K562 (cell line): Measurements from ENCODE around the gene MAP3K14. TPM values are rescaled to one million over a fixed set of nuclear protein-coding genes. Genes with fewer than 3 reads are reported as not detected.

ENCODE experiments used
- RUNX1 ChIP-seq: sonication (generic); IDR thresholded peaks from 2 replicates; pipeline ENCODE4 v1.6.1; 2016; ENCODE audit warnings: antibody characterized with exemption, low read depth
- ZBTB40 ChIP-seq, 2 experiments: fragments of 450-650 bp in 1 of 2; sonication (generic) in 1 of 2; formaldehyde crosslinking in 1 of 2; IDR thresholded peaks; 2 replicates each; pipeline versions ENCODE4 v1.7.1 to v1.9.0; 2016 to 2022; ENCODE audit warnings: inconsistent platforms in 1 of 2, mild to moderate bottlenecking in 1 of 2, missing genetic modification reagents in 1 of 2
- polyA plus RNA-seq, 8 experiments: library from polyadenylated mRNA; depleted of rRNA in 4 of 8; stranded (reverse) in 5 of 8; unstranded in 3 of 8; fragments of >200 nt; fragmentation: Nextera tagmentation in 2 of 8; fragmentation: Illumina TruSeq in 1 of 8; extraction: Ambion mirVana in 2 of 8; extraction: Trizol in 1 of 8; gene quantifications; 2 replicates each; pipeline versions ENCODE4 v1.2.1 to v1.2.3, GENCODE V29; 2011 to 2014; ENCODE audit warnings: inconsistent platforms in 1 of 8, missing spikeins in 1 of 8
- total RNA-seq, 7 experiments: library from RNA; depleted of rRNA in 6 of 7; stranded (reverse); fragments of >200 nt in 6 of 7; fragmentation: Illumina TruSeq in 2 of 7; extraction: Trizol in 2 of 7; gene quantifications; 2 replicates each; pipeline versions ENCODE4 v1.2.1 to v1.2.3, GENCODE V29; 2011 to 2021; ENCODE audit warnings: low replicate concordance in 1 of 7
- TF ChIP-seq, protein P1 (sequence below): fragments of 250-450 bp; sonication (Bioruptor Pico); IDR thresholded peaks from 2 replicates; pipeline ENCODE4 v1.4.0; 2020; ENCODE audit warnings: borderline replicate concordance
- TF ChIP-seq, protein P2 (sequence below), 3 experiments: fragments of 200-800 bp in 1 of 3; fragments of 250-450 bp in 1 of 3; fragments of 450-650 bp in 1 of 3; sonication (Bioruptor Pico) in 1 of 3; sonication (Bioruptor generic) in 1 of 3; formaldehyde crosslinking in 1 of 3; IDR thresholded peaks; 2 replicates each; pipeline versions ENCODE4 v1.6.1 to v1.8.0; 2016 to 2022; ENCODE audit warnings: mild to moderate bottlenecking in 2 of 3, missing genetic modification characterization in 2 of 3, missing compliant biosample characterization in 1 of 3, moderate library complexity in 1 of 3

Gene MAP3K14
- total and polyA plus RNA-seq, 9 of the 15 experiments (the other 6 are each of a cell fraction or from before 2014, with no cell fraction given) = 0.45 to 8.7 (median 3.2) TPM

DNA sequence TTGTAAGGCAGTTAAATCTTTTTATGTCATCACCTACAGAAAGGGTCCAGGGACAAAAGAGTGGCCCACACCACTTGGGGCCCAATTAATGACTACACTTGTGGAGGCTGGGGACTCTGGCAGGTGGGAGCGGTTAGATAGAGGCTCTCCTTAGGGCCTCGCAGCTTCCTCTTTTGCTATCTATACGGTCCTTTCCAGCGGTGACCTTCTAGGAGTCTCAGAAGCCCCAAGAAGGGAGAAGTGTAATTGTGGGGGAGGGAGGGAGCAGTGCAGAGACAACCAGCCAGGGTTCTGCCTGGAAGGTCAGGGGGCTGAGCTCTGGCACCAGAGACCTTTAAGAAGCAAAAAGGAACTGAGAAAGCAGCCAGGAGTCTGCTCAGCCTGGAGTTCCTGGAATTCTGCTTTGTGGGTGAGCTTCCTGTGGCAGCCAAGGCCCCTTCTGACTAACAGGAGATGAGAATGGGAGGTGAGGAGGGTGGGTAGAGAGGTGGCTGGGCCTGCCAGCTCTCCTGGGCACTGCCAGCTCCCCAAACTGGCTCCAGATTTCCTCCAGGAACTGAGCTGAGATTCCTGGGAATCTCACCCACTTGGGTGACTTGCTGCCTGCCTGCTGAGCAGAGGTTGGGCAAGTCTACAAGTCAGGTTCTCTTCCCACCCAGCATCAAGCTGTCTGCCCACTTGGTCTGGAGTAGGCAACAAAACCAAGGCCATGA is 16.3 kb upstream of the MAP3K14 start (continued):
- TF ChIP-seq ZBTB40 (IDR thresholded peaks at IDR 0.05) (0 out of 2 replicates have a peak, but pooled peaks have one; percentile 9), ZBTB40 (CRISPR knock-in tag; IDR thresholded peaks at IDR 0.05) (no peak), RUNX1 (0 out of 2 replicates have a peak, but pooled peaks have one; percentile 21)
- TF ChIP-seq, protein P1, sequence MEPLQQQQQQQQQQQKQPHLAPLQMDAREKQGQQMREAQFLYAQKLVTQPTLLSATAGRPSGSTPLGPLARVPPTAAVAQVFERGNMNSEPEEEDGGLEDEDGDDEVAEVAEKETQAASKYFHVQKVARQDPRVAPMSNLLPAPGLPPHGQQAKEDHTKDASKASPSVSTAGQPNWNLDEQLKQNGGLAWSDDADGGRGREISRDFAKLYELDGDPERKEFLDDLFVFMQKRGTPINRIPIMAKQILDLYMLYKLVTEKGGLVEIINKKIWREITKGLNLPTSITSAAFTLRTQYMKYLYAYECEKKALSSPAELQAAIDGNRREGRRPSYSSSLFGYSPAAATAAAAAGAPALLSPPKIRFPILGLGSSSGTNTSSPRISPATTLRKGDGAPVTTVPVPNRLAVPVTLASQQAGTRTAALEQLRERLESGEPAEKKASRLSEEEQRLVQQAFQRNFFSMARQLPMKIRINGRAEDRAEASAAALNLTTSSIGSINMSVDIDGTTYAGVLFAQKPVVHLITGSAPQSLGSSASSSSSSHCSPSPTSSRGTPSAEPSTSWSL (CRISPR knock-in tag) = peak; percentile 49; the same call in 1 of the 2 replicates
- TF ChIP-seq, protein P2, sequence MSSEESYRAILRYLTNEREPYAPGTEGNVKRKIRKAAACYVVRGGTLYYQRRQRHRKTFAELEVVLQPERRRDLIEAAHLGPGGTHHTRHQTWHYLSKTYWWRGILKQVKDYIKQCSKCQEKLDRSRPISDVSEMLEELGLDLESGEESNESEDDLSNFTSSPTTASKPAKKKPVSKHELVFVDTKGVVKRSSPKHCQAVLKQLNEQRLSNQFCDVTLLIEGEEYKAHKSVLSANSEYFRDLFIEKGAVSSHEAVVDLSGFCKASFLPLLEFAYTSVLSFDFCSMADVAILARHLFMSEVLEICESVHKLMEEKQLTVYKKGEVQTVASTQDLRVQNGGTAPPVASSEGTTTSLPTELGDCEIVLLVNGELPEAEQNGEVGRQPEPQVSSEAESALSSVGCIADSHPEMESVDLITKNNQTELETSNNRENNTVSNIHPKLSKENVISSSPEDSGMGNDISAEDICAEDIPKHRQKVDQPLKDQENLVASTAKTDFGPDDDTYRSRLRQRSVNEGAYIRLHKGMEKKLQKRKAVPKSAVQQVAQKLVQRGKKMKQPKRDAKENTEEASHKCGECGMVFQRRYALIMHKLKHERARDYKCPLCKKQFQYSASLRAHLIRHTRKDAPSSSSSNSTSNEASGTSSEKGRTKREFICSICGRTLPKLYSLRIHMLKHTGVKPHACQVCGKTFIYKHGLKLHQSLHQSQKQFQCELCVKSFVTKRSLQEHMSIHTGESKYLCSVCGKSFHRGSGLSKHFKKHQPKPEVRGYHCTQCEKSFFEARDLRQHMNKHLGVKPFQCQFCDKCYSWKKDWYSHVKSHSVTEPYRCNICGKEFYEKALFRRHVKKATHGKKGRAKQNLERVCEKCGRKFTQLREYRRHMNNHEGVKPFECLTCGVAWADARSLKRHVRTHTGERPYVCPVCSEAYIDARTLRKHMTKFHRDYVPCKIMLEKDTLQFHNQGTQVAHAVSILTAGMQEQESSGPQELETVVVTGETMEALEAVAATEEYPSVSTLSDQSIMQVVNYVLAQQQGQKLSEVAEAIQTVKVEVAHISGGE (CRISPR knock-in tag; IDR thresholded peaks at IDR 0.05) = peak in 1 of 3 experiments; percentile 88; a peak in 2 of 6 replicates
